Stimulated activated naive B cell treated with anti-CD40 and anti-IgM and Interleukin-4, amounts not matched to agents 10 μg/mL and 1 μg/mL and 100 μg/mL, for 72 hours (primary cell): ENCODE results near the gene EPB41L4B.
"Not testable (repeated sequence)": the region's sequence is repeated elsewhere in the genome, so short reads cannot be mapped to it uniquely, and the experiment has no call there.

ENCODE experiments used
- ATAC-seq, 2 donors: fragments of 150-1000 bp; cut with Tn5 transposase; replicated peaks; 2 replicates each; pipeline ENCODE4 v1.10.0; 2021; ENCODE audit warnings: moderate library complexity in 1 of 2
- DNase-seq: peaks from one replicate; pipeline ENCODE4 v3.0.0; 2021
- H3K27ac Mint-ChIP-seq: one replicate; pipeline ENCODE4 v1.8.0; 2022; ENCODE audit warnings: mild to moderate bottlenecking, mixed read lengths
- H3K27me3 Mint-ChIP-seq, 2 donors: one replicate each; pipeline ENCODE4 v1.8.0; 2022; ENCODE audit warnings: mixed read lengths in 2 of 2
- H3K36me3 Mint-ChIP-seq, 2 donors: one replicate each; pipeline ENCODE4 v1.8.0; 2022; ENCODE audit warnings: mixed read lengths in 2 of 2, mild to moderate bottlenecking in 1 of 2
- H3K4me1 Mint-ChIP-seq, 2 donors: one replicate each; pipeline ENCODE4 v1.8.0; 2022; ENCODE audit warnings: mixed read lengths in 2 of 2, mild to moderate bottlenecking in 1 of 2
- H3K4me3 Mint-ChIP-seq, 2 donors: one replicate each; pipeline ENCODE4 v1.8.0; 2022; ENCODE audit warnings: mild to moderate bottlenecking in 2 of 2, mixed read lengths in 2 of 2, moderate library complexity in 1 of 2
- H3K9me3 Mint-ChIP-seq, 2 donors: one replicate each; pipeline ENCODE4 v1.8.0; 2022; ENCODE audit warnings: mixed read lengths in 2 of 2, mild to moderate bottlenecking in 1 of 2

Gene EPB41L4B

DNA sequence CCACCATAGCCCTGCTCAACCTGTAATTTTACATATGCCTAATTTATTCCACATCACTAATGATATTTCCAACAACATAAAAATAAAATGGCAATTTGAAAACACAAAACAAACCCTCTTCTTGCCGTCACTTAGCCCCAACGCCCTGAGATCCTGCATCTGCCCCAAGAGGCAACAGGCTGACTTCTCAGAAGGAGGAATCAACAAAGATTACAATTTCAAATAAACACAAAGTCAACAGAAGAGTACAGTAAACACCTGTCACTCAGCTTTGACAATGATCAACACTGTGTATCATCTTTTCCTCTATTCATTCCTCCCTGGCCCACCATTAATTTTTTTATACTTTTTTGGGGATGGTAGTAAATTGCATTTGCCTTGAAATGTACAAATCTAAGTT lies 19.8 kb downstream of the EPB41L4B start:
- ATAC-seq, result no peak
- Mint-ChIP-seq H3K27ac (no peak overlapping the region), H3K27me3 (peaks cover 31 to 39% of the 10 kb centered on the region in 2 donors), H3K4me3 (no peak overlapping the region), H3K4me1 (no peaks in the 10 kb centered on the region), H3K36me3 (no peaks in the 10 kb centered on the region), H3K9me3 (peaks cover 0 to 2% of the 10 kb centered on the region in 2 donors)
- no peak for DNase-seq

- H3K27ac Mint-ChIP-seq, result no peak overlapping the region
- ATAC-seq (no peak), DNase-seq (no peak)
- no peaks in the 10 kb centered on the region for H3K36me3 Mint-ChIP-seq
- H3K4me3 Mint-ChIP-seq, result no peak overlapping the region
- H3K4me1 Mint-ChIP-seq, result no peaks in the 10 kb centered on the region
- peaks cover 33 to 40% of the 10 kb centered on the region in 2 donors for H3K27me3 Mint-ChIP-seq
- H3K9me3 Mint-ChIP-seq, result peaks cover 0 to 2% of the 10 kb centered on the region in 2 donors
Measured at GRCh38 chr9:109299891-109300290, 21.0 kb downstream of the EPB41L4B start.

DNA sequence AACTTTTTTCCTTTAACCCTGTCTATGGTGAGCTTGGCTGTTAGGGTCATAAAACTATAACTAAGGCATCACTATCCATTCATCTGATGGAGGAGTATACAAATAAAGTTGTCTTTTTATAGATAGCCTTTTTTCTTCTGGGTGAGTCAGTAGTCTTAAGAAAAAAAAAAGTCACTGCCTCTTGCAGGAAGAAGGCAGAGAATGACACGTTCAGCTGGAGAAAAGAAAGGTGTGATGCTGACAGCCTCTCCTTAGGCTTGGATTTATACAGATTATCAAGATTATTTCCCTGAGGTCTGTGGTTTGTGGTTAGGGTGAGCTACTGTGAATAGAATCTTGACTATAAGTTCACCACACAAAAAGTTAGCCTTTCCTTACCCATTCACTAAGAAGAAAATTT lies 23.0 kb downstream of the EPB41L4B start:
- Mint-ChIP-seq H3K36me3 (no peaks in the 10 kb centered on the region), H3K4me1 (no peaks in the 10 kb centered on the region), H3K9me3 (peaks cover 0 to 2% of the 10 kb centered on the region in 2 donors), H3K27me3 (peaks cover 26 to 32% of the 10 kb centered on the region in 2 donors), H3K4me3 (no peak overlapping the region), H3K27ac (no peak overlapping the region)
- no peak for ATAC-seq
- no peak for DNase-seq

- Mint-ChIP-seq H3K4me1 (no peaks in the 10 kb centered on the region), H3K4me3 (no peak overlapping the region), H3K9me3 (peaks cover 0 to 2% of the 10 kb centered on the region in 2 donors), H3K27me3 (peaks cover 21 to 22% of the 10 kb centered on the region in 2 donors), H3K27ac (no peak overlapping the region), H3K36me3 (no peaks in the 10 kb centered on the region)
- DNase-seq (no peak), ATAC-seq (no peak)
Measured at GRCh38 chr9:109295221-109296130, 25.4 kb downstream of the EPB41L4B start.

DNA sequence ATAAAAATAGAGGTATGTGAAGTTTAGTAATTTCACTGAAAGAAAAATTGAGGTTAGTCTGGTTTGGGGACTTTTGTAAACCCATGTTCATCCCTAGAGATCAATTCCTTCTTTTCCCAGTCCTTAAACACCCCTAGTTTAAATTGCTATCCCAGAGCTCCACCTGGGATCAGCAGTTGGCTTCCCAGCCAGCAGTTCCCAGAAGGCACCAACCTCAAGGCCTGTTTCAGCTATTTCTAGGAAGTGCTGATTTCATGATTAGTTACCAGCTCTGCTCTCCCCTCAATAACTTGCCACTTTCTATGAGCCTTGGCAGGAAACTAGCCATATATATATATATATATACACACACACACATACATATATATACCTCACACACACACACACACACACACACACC lies 30.5 kb downstream of the EPB41L4B start:
- H3K36me3 Mint-ChIP-seq, result no peaks in the 10 kb centered on the region
- no peak overlapping the region for H3K4me3 Mint-ChIP-seq
- DNase-seq (no peak), ATAC-seq (no peak)
- H3K27me3 Mint-ChIP-seq, result peaks cover 9 to 11% of the 10 kb centered on the region in 2 donors
- no peak overlapping the region for H3K27ac Mint-ChIP-seq
- H3K9me3 Mint-ChIP-seq, result no peaks in the 10 kb centered on the region
- H3K4me1 Mint-ChIP-seq, result no peaks in the 10 kb centered on the region

DNA sequence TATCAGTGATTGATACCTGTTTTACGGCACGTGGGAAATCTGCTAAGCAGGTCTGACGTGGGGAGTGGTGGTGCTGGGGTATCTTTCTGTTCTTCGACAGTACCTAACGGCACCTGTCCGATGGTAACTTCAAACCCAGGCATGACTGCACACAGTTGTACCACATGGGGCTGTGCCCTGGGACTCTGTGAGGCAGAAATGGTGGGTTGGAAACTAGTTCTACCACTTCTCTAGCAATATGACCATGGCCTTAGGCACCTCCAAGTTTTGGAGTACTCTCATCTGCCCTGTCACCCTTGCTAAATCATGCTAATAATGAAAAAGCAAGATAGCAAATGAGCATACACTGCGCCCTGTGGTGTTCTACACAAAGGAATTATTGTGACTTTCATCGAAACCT lies 30.9 kb downstream of the EPB41L4B start:
- no peak for ATAC-seq
- H3K9me3 Mint-ChIP-seq, result no peaks in the 10 kb centered on the region
- no peaks in the 10 kb centered on the region for H3K36me3 Mint-ChIP-seq
- H3K27me3 Mint-ChIP-seq, result peaks cover 11 to 12% of the 10 kb centered on the region in 2 donors
- DNase-seq, result no peak
- H3K27ac Mint-ChIP-seq, result no peak overlapping the region
- H3K4me1 Mint-ChIP-seq, result no peaks in the 10 kb centered on the region
- H3K4me3 Mint-ChIP-seq, result no peak overlapping the region

DNA sequence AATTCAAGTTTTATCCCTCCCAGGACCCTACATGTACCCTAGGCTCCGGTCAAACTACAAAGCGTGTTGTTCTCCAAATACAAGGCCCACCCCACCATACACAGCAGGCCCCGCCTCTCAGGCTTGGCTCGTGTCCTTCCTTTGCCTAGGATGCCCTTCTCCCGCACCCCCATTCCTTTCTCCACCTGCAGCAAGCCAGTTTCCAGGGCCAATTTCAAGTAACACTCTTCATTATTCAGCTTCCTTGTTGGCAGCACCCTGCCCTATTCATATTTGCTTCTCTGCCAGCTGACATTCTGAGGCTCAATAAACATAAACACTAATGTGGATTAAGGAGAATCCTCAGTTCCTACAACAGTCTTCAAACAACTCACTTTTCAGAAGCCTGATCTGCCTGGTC lies 31.7 kb downstream of the EPB41L4B start:
- no peak for DNase-seq
- no peak overlapping the region for H3K4me3 Mint-ChIP-seq
- H3K27ac Mint-ChIP-seq, result no peak overlapping the region
- H3K9me3 Mint-ChIP-seq, result no peaks in the 10 kb centered on the region
- H3K36me3 Mint-ChIP-seq, result no peaks in the 10 kb centered on the region
- ATAC-seq, result no peak
- peaks cover 11 to 16% of the 10 kb centered on the region in 2 donors for H3K27me3 Mint-ChIP-seq
- H3K4me1 Mint-ChIP-seq, result no peaks in the 10 kb centered on the region

DNA sequence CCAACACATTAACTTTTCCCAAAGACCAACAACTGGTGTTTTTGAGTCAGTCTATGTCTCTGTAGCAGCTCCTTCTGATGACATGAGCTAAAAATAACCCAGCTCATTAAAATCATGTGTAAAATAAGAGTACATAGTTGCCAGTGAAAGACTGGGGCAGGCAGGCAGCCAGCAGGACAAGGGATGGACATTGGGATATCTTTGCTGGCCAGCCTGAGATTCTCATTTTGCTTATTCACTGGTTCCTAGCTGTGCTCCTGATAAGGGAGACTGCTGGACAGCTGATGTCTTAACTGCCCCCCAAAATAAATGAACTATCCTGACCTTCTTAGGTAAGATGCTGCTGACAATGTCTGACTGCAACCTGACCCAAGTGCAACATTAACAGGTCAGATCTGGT lies 33.9 kb downstream of the EPB41L4B start:
- Mint-ChIP-seq H3K4me1 (no peaks in the 10 kb centered on the region), H3K27me3 (peaks cover 11 to 16% of the 10 kb centered on the region in 2 donors), H3K27ac (no peak overlapping the region), H3K4me3 (no peak overlapping the region), H3K36me3 (no peaks in the 10 kb centered on the region), H3K9me3 (no peaks in the 10 kb centered on the region)
- no peak for ATAC-seq
- DNase-seq, result no peak

DNA sequence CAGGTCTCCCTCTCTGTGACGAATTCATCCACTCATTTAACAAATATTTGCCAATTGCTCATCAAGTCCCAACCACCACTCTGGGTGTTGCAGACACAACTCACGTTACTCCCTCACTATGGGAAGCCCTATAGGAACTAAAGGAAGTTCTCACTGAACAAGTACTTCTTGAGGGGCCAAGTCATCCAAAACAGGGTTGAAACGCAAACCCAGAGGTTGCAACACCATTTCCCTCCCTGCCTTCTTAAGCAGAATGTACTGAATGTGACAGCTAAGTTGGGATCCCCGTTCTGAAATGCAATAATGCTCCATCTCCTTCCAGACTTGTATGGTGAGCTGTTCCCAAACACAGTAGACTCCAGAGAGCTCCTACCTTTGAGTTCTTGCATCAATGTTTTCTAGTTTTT lies 34.3 kb downstream of the EPB41L4B start:
- no peaks in the 10 kb centered on the region for H3K4me1 Mint-ChIP-seq
- ATAC-seq (no peak), DNase-seq (no peak)
- H3K9me3 Mint-ChIP-seq, result no peaks in the 10 kb centered on the region
- no peak overlapping the region for H3K4me3 Mint-ChIP-seq
- peaks cover 10 to 16% of the 10 kb centered on the region in 2 donors for H3K27me3 Mint-ChIP-seq
- no peak overlapping the region for H3K27ac Mint-ChIP-seq
- no peaks in the 10 kb centered on the region for H3K36me3 Mint-ChIP-seq

GRCh38 chr9:109283672-109284071 lies 37.2 kb downstream of the EPB41L4B start:
- H3K27me3 Mint-ChIP-seq, result peaks cover 8 to 23% of the 10 kb centered on the region in 2 donors
- DNase-seq, H3K36me3 Mint-ChIP-seq, H3K27ac Mint-ChIP-seq, H3K9me3 Mint-ChIP-seq, H3K4me3 Mint-ChIP-seq, H3K4me1 Mint-ChIP-seq, ATAC-seq: not testable (repeated sequence)

DNA sequence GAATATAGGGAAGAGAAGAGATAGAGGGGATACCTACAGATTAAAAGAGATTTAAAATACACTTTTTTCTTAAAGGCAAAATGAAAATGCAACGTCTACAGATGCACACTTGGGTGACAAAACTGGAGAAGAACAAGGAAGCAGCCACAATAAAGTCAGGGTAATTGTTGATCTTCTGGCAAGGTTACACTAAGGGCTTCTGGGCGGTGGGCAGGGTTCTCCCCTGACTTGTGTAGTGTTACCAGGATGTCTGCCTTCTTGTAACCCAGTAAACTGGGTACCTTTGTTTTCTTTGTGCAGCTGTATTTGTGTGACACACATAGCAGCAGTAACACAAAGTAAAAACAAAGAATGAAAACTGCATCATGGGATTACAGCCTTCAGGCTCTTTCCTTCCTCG lies 37.8 kb downstream of the EPB41L4B start:
- Mint-ChIP-seq H3K27me3 (peaks cover 10 to 25% of the 10 kb centered on the region in 2 donors), H3K4me1 (no peaks in the 10 kb centered on the region), H3K9me3 (no peaks in the 10 kb centered on the region), H3K27ac (no peak overlapping the region), H3K4me3 (no peak overlapping the region), H3K36me3 (no peaks in the 10 kb centered on the region)
- DNase-seq, result no peak
- no peak for ATAC-seq

DNA sequence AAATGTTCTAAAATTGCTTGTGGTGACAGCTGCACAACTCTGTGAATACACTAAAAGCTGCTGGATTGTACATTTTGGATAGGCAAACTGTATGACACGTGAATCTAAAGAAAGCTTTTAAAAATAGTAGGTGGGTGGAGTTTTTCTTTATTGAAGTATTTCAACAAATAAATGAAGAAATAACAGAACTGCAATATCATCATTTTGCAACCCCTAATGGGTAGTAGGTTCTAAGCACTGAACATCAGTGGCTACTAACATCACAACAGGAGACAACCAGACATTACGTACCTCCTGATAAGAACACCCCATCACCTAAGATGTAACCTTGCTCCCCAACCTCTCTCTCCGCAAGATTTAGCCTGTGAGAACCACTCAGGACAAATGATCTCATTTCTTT lies 38.6 kb downstream of the EPB41L4B start:
- no peaks in the 10 kb centered on the region for H3K36me3 Mint-ChIP-seq
- H3K4me1 Mint-ChIP-seq, result no peaks in the 10 kb centered on the region
- no peaks in the 10 kb centered on the region for H3K9me3 Mint-ChIP-seq
- no peak overlapping the region for H3K27ac Mint-ChIP-seq
- ATAC-seq (no peak), DNase-seq (no peak)
- peaks cover 17 to 33% of the 10 kb centered on the region in 2 donors for H3K27me3 Mint-ChIP-seq
- no peak overlapping the region for H3K4me3 Mint-ChIP-seq

DNA sequence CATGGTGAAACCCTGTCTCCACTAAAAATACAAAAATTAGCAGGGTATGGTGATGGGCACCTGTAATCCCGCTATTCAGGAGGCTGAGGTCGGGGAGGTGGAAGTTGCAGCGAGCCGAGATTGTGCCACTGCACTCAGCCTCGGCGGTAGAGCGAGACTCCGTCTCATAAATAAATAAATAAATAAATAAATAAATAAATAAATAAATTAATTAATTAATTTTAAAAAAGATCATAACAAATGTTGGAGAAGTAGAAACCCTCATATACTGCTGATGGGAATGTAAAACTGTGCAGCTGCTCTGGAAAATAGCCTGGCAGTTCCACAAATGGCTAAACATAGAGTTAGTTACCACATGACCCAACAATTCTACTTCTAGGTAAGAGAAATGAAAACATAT lies 39.3 kb downstream of the EPB41L4B start:
- ATAC-seq (no peak), DNase-seq (no peak)
- Mint-ChIP-seq H3K27ac (no peak overlapping the region), H3K4me3 (no peak overlapping the region), H3K9me3 (no peaks in the 10 kb centered on the region), H3K27me3 (peaks cover 23 to 40% of the 10 kb centered on the region in 2 donors), H3K36me3 (no peaks in the 10 kb centered on the region), H3K4me1 (no peaks in the 10 kb centered on the region)

DNA sequence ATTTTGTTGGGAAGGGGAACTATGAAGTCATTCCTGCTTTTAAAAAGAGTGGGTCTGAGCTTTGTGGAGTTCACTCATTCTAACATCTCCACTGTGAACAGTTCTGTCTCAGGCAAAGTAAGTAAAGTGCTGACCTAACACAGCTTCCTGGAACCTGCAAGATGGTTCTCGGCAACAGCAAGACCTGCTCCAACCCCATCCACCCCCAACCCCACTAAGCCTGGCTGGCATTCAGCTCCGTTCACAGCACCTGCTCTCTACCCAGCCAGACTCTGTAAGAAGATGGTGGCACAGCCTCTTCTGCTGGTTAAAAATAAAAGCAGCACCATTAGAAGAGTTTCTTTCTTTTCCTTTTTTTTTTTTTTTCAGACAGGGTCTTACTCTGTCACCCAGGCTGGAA lies 42.0 kb downstream of the EPB41L4B start:
- no peak overlapping the region for H3K27ac Mint-ChIP-seq
- H3K36me3 Mint-ChIP-seq, result no peaks in the 10 kb centered on the region
- DNase-seq, result no peak
- H3K9me3 Mint-ChIP-seq, result no peaks in the 10 kb centered on the region
- ATAC-seq, result no peak
- peaks cover 24% of the 10 kb centered on the region in 2 donors for H3K27me3 Mint-ChIP-seq
- H3K4me3 Mint-ChIP-seq, result no peak overlapping the region
- H3K4me1 Mint-ChIP-seq, result no peaks in the 10 kb centered on the region

DNA sequence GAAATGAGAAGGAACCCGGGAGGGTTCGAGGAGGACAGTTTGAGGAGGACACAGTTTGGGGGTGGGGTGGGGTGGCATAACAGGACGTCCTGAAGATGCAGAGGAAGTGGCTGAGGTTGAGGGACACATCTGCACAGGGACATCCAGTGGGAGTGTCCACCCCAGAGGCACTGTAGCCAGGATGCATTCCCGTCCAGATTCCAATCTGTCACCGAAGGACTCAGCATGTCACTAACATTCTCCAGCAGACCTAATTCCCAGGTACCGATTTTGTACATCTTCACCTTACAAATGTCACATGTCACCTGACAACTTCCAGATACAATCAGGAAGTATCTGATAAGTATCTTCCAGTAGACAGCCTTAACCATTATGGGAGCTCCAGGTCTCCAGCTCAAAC lies 42.6 kb downstream of the EPB41L4B start:
- ATAC-seq, result no peak
- peaks cover 28 to 30% of the 10 kb centered on the region in 2 donors for H3K27me3 Mint-ChIP-seq
- H3K9me3 Mint-ChIP-seq, result no peaks in the 10 kb centered on the region

More for the DNA sequence above, 42.6 kb downstream of the EPB41L4B start:
- Mint-ChIP-seq H3K27ac (no peak overlapping the region), H3K36me3 (no peaks in the 10 kb centered on the region), H3K4me1 (no peaks in the 10 kb centered on the region), H3K4me3 (no peak overlapping the region)
- DNase-seq, result no peak
